Astrocyte (in vitro differentiated cells and primary cell): ENCODE results near the gene SNAP29. TPM values are rescaled to one million over a fixed set of nuclear protein-coding genes. Genes with fewer than 3 reads are reported as not detected.
"Not testable (repeated sequence)": the region's sequence is repeated elsewhere in the genome, so short reads cannot be mapped to it uniquely, and the experiment has no call there.

Source experiments
- DNase-seq: peaks from one replicate; pipeline ENCODE4 v3.0.0-alpha.2; 2010; ENCODE audit warnings: low read depth
- FAIRE-seq: peaks from 2 replicates; lab custom pipeline; 2011; peaks lifted over from hg19 to GRCh38; lab: Jason Lieb, UNC
- H2AFZ ChIP-seq: 2 replicates; pipeline ENCODE4 v1.6.0; 2012; ENCODE audit warnings: low read depth, low read length, inconsistent platforms
- H3K27ac ChIP-seq: 2 replicates; pipeline ENCODE4 v1.5.1; 2011; ENCODE audit warnings: low read depth, low read length, inconsistent platforms
- H3K27me3 ChIP-seq: 2 replicates; pipeline ENCODE4 v1.6.0; 2011; ENCODE audit warnings: low read length, inconsistent platforms; ENCODE audit not compliant: insufficient read depth
- H3K36me3 ChIP-seq: 2 replicates; pipeline ENCODE4 v1.5.1; 2011; ENCODE audit warnings: low read length, inconsistent platforms; ENCODE audit not compliant: insufficient read depth
- H3K4me1 ChIP-seq: 2 replicates; pipeline ENCODE4 v1.5.1; 2011; ENCODE audit warnings: low read length, inconsistent platforms; ENCODE audit not compliant: insufficient read depth
- H3K4me2 ChIP-seq: 2 replicates; pipeline ENCODE4 v1.6.0; 2012; ENCODE audit warnings: low read length, inconsistent platforms
- H3K4me3 ChIP-seq: 2 replicates; pipeline ENCODE4 v1.5.1; 2011; ENCODE audit warnings: low read depth, mild to moderate bottlenecking, low read length, inconsistent platforms; ENCODE audit not compliant: insufficient read depth
- H3K79me2 ChIP-seq: 2 replicates; pipeline ENCODE4 v1.6.0; 2012; ENCODE audit warnings: mild to moderate bottlenecking, low read length, inconsistent platforms; ENCODE audit not compliant: insufficient read depth
- H3K9ac ChIP-seq: 2 replicates; pipeline ENCODE4 v1.6.0; 2012; ENCODE audit warnings: mild to moderate bottlenecking, low read length, inconsistent platforms
- H3K9me3 ChIP-seq: 2 replicates; pipeline ENCODE4 v1.5.1; 2012; ENCODE audit warnings: low read depth, mild to moderate bottlenecking, low read length, inconsistent platforms; ENCODE audit not compliant: insufficient read depth
- H4K20me1 ChIP-seq: 2 replicates; pipeline ENCODE4 v1.6.0; 2012; ENCODE audit warnings: low read length, inconsistent platforms; ENCODE audit not compliant: insufficient read depth
- H3K27ac Mint-ChIP-seq: one replicate; pipeline ENCODE4 v1.8.0; 2021; ENCODE audit warnings: mild to moderate bottlenecking, mixed read lengths; ENCODE audit not compliant: unreplicated experiment
- H3K27me3 Mint-ChIP-seq: one replicate; pipeline ENCODE4 v1.8.0; 2021; ENCODE audit warnings: low read depth, mixed read lengths; ENCODE audit not compliant: unreplicated experiment
- H3K36me3 Mint-ChIP-seq: one replicate; pipeline ENCODE4 v1.8.0; 2021; ENCODE audit warnings: low read depth, mixed read lengths; ENCODE audit not compliant: unreplicated experiment
- H3K4me1 Mint-ChIP-seq: one replicate; pipeline ENCODE4 v1.8.0; 2021; ENCODE audit warnings: low read depth, mixed read lengths; ENCODE audit not compliant: unreplicated experiment
- H3K4me3 Mint-ChIP-seq: one replicate; pipeline ENCODE4 v1.8.0; 2021; ENCODE audit warnings: mild to moderate bottlenecking, moderate library complexity, mixed read lengths; ENCODE audit not compliant: unreplicated experiment
- H3K9me3 Mint-ChIP-seq: one replicate; pipeline ENCODE4 v1.8.0; 2021; ENCODE audit warnings: mild to moderate bottlenecking, mixed read lengths; ENCODE audit not compliant: unreplicated experiment
- CTCF ChIP-seq: IDR thresholded peaks from 2 replicates; pipeline ENCODE4 v1.5.1; 2011; ENCODE audit warnings: low read depth, mild to moderate bottlenecking, inconsistent platforms, low read length, moderate library complexity; ENCODE audit not compliant: insufficient read depth
- EZH2 ChIP-seq: IDR thresholded peaks from 2 replicates; pipeline ENCODE4 v1.6.1; 2012; ENCODE audit warnings: mild to moderate bottlenecking, low read length, inconsistent platforms; ENCODE audit not compliant: insufficient read depth
- total RNA-seq: library from RNA; stranded (reverse); gene quantifications from 2 replicates; pipeline ENCODE4 v1.2.1, GENCODE V29; 2021

The SNAP29 gene
- total RNA-seq, 1 donor from 2014 or later: 19.6 TPM

GRCh38 chr22:20836987-20837823, 21.6 kb upstream of the SNAP29 start:
- Mint-ChIP-seq H3K4me1 (no peaks in the 10 kb centered on the region), H3K27ac (no peak overlapping the region), H3K9me3 (no peaks in the 10 kb centered on the region), H3K36me3 (peaks cover 12% of the 10 kb centered on the region), H3K27me3 (no peaks in the 10 kb centered on the region), H3K4me3 (no peak overlapping the region)
- H3K4me1 ChIP-seq: peaks cover 2% of the 10 kb centered on the region
- no peak overlapping the region for H3K9ac ChIP-seq
- no peak for TF ChIP-seq EZH2
- TF ChIP-seq CTCF: no peak
- peaks cover 3% of the 10 kb centered on the region for H3K36me3 ChIP-seq
- H3K4me3 ChIP-seq: no peak overlapping the region
- H3K9me3 ChIP-seq: no peaks in the 10 kb centered on the region
- H3K27ac ChIP-seq: no peak overlapping the region
- no peak for DNase-seq
- no peak overlapping the region for H2AFZ ChIP-seq
- H4K20me1 ChIP-seq: peaks cover 45% of the 10 kb centered on the region
- H3K27me3 ChIP-seq: no peaks in the 10 kb centered on the region
- H3K4me2 ChIP-seq: no peak overlapping the region
- H3K79me2 ChIP-seq: peaks cover 40% of the 10 kb centered on the region
- FAIRE-seq: no peak

- not testable (repeated sequence) for H3K9ac ChIP-seq, H3K9me3 ChIP-seq, H3K36me3 ChIP-seq, H3K4me3 Mint-ChIP-seq, H3K4me2 ChIP-seq, H2AFZ ChIP-seq, H3K36me3 Mint-ChIP-seq, H3K27ac ChIP-seq, FAIRE-seq, H3K4me1 ChIP-seq, H3K4me1 Mint-ChIP-seq, H3K27me3 Mint-ChIP-seq, H3K4me3 ChIP-seq, H3K9me3 Mint-ChIP-seq, H3K27me3 ChIP-seq, DNase-seq, H3K27ac Mint-ChIP-seq
- Histone ChIP-seq H4K20me1 (peaks cover 61% of the 10 kb centered on the region), H3K79me2 (peaks cover 50% of the 10 kb centered on the region)
These were observed 19.5 kb upstream of the SNAP29 start for GRCh38 chr22:20839354-20839753.

GRCh38 chr22:20839837-20840645, 18.8 kb upstream of the SNAP29 start:
- no peak for FAIRE-seq

More at GRCh38 chr22:20839837-20840645, 18.8 kb upstream of the SNAP29 start:
- H3K27me3 Mint-ChIP-seq: no peaks in the 10 kb centered on the region
- no peaks in the 10 kb centered on the region for H3K4me1 Mint-ChIP-seq
- peaks cover 68% of the 10 kb centered on the region for H4K20me1 ChIP-seq
- H3K4me3 Mint-ChIP-seq: no peak overlapping the region
- H3K36me3 ChIP-seq: no peaks in the 10 kb centered on the region
- TF ChIP-seq CTCF (no peak), EZH2 (no peak)
- peaks cover 57% of the 10 kb centered on the region for H3K79me2 ChIP-seq
- DNase-seq: no peak
- H3K9me3 Mint-ChIP-seq: no peaks in the 10 kb centered on the region
- H3K9me3 ChIP-seq: no peaks in the 10 kb centered on the region
- no peak overlapping the region for H3K4me2 ChIP-seq
- H3K27ac ChIP-seq: no peak overlapping the region
- H3K27ac Mint-ChIP-seq: no peak overlapping the region
- H3K36me3 Mint-ChIP-seq: peaks cover 2% of the 10 kb centered on the region
- no peaks in the 10 kb centered on the region for H3K27me3 ChIP-seq
- no peak overlapping the region for H3K9ac ChIP-seq
- no peak overlapping the region for H3K4me3 ChIP-seq
- no peak overlapping the region for H2AFZ ChIP-seq
- H3K4me1 ChIP-seq: peaks cover 2% of the 10 kb centered on the region
